ENCODE results near the gene CSTB.
"Not testable (repeated sequence)": the region's sequence is repeated elsewhere in the genome, so short reads cannot be mapped to it uniquely, and the experiment has no call there.

CSTB gene, protein sequence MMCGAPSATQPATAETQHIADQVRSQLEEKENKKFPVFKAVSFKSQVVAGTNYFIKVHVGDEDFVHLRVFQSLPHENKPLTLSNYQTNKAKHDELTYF

DNA sequence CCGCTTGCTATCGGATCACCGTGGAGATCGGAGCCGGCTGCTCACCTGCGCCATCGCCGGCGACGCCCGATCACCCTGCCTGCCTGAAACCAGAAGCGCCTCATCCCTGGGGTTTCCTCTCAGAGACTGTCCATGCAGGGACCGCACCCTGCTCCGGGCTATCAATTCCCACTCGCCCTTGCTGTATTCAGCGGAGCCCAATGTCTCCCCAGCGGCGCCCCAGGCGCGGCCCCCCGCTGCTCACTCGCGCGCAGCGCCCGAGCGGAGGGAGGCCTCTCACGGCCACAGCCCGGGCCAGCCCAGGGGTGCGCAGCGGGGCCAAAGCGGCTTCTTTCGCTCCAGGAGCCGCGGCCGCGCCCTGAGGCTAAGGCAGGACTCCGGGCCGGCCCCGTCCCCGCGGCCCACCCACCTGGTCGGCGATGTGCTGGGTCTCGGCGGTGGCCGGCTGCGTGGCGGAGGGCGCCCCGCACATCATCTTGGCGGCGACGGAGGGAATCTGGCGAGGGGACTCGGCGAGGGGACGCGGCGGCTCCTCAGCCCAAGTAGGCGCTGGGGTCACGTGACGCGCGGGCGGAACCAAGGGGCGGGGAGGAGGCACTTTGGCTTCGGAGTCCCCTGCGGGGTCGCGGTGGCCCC lies at the start of gene CSTB:
Gene CSTB (minus strand): TSS at position 514 of the 636 bp plus-strand sequence. CDS start 39 bp downstream, at position 475.
- H3K4me3 ChIP-seq (replicated peaks in 1 of 2; ENCODE audit: low read depth in 2 of 2, low read length in 2 of 2) = peak within 1 kb of the TSS; percentile 84 to 86
- TF ChIP-seq, protein P1, sequence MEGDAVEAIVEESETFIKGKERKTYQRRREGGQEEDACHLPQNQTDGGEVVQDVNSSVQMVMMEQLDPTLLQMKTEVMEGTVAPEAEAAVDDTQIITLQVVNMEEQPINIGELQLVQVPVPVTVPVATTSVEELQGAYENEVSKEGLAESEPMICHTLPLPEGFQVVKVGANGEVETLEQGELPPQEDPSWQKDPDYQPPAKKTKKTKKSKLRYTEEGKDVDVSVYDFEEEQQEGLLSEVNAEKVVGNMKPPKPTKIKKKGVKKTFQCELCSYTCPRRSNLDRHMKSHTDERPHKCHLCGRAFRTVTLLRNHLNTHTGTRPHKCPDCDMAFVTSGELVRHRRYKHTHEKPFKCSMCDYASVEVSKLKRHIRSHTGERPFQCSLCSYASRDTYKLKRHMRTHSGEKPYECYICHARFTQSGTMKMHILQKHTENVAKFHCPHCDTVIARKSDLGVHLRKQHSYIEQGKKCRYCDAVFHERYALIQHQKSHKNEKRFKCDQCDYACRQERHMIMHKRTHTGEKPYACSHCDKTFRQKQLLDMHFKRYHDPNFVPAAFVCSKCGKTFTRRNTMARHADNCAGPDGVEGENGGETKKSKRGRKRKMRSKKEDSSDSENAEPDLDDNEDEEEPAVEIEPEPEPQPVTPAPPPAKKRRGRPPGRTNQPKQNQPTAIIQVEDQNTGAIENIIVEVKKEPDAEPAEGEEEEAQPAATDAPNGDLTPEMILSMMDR (IDR thresholded peaks at IDR 0.05; ENCODE audit: low read depth, low read length) = no peak
- peak; percentile 62 to 71 for DNase-seq (ENCODE audit: low read depth in 2 of 2)

DNA sequence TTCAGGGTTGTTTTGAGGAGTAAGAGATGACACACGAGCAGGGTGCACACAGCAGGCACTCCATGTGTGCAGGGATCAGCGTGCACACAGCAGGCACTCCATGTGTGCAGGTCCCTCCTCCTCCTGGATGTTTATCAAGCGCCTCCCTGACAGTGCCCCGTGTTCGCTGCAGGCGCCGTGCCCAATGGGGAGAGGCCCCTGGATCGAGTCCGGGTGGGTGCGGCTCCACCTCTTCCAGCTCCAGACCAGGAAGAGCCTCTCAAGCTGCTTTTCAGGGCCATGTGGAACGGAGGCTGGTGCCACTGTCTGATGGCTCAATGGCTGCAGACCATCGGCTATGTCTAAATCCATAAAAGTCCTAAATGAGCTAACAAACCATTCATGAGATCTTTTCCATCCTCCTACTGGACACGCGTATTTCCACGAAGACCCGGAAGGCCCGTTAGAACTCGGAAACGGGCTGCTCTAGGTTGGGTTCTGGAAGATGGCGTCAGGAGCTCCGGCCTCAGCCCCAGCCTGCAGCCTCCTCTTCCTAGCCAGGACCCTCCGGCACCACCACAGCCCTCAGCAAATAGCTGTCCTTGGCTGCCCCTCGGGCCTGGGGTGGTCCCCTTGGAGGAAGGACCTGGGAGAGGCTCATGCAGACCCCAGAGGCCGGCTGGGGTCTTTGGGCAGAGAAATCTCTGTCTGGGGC lies 49.3 kb upstream of the CSTB start:
- H3K4me3 ChIP-seq (replicated peaks in 1 of 2; ENCODE audit: low read depth in 2 of 2, low read length in 2 of 2) = no peak overlapping the region
- TF ChIP-seq, protein P1 (IDR thresholded peaks at IDR 0.05; ENCODE audit: low read depth, low read length) = no peak
- no peak for DNase-seq (ENCODE audit: low read depth in 2 of 2)

DNA sequence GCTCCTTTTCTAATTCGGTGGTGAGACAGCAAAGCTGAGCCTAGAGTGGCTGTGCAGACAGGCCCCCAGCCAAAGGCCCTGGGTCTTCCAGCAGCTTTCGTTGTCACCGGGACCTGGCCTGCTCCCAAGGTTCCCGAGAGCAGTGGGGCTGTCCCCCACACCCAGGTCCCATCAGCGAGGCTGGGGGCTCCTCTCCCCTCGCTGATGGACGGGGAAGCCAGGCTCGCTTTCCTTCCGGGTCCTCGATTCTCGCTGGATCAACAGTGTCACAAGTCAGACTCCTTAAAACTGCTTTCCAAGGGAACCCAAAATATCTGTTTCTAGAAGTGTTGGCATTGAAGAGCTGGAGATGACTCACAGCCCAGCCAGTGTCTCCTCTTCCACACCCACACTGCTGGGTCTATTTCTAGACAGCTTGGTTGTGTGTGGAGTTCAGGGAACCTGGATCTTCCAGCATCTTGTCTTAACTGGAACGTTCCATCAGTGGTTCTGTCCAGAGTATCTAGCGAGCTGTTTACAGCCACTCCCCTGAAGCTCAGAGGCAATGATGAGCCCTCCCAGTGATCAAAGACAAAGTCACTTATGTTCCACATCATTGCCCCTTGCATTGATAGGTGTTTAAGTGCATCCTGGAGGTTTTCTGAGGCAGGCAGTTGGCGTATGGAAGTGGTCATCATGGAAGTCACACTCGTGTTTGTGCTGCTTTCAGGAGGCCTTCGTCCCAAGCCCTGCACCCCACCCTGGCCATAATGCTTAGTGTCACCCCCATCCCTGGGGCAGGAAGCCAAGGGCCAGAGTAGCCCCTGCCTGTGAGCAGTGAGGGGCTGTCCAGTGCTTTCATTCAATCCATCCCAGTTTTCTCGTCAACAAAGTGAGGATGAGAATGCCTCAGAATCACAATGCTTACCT lies 48.5 kb upstream of the CSTB start:
- TF ChIP-seq, protein P1 (IDR thresholded peaks at IDR 0.05; ENCODE audit: low read depth, low read length) = no peak
- no peak overlapping the region for H3K4me3 ChIP-seq (replicated peaks in 1 of 2; ENCODE audit: low read depth in 2 of 2, low read length in 2 of 2)
- DNase-seq (ENCODE audit: low read depth in 2 of 2) = peak; percentile 45 to 58

- not testable (repeated sequence) for DNase-seq (ENCODE audit: low read depth in 2 of 2); H3K4me3 ChIP-seq (replicated peaks in 1 of 2; ENCODE audit: low read depth in 2 of 2, low read length in 2 of 2)
These were observed 46.6 kb upstream of the CSTB start for GRCh38 chr21:43822741-43823140.

DNA sequence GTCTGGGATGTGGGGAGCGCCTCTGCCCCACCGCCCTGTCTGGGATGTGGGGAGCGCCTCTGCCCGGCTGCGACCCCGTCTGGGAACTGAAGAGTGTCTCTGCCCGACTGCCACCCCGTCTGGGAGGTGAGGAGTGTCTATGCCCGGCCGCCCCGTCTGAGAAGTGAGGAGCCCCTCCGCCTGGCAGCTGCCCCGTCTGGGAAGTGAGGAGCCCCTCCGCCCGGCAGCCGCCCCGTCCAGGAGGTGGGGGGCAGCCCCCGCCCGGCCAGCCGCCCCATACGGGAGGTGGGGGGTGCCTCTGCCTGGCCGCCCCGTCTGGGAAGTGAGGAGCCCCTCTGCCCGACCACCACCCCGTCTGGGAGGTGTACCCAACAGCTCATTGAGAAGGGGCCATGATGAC lies 46.1 kb upstream of the CSTB start:
- not testable (repeated sequence) for H3K4me3 ChIP-seq (replicated peaks in 1 of 2; ENCODE audit: low read depth in 2 of 2, low read length in 2 of 2); DNase-seq (ENCODE audit: low read depth in 2 of 2)

GRCh38 chr21:43820466-43820865 lies 44.4 kb upstream of the CSTB start:
- no peak for DNase-seq (ENCODE audit: low read depth in 2 of 2)
- TF ChIP-seq, protein P1 (IDR thresholded peaks at IDR 0.05; ENCODE audit: low read depth, low read length) = no peak
- no peak overlapping the region for H3K4me3 ChIP-seq (replicated peaks in 1 of 2; ENCODE audit: low read depth in 2 of 2, low read length in 2 of 2)

DNA sequence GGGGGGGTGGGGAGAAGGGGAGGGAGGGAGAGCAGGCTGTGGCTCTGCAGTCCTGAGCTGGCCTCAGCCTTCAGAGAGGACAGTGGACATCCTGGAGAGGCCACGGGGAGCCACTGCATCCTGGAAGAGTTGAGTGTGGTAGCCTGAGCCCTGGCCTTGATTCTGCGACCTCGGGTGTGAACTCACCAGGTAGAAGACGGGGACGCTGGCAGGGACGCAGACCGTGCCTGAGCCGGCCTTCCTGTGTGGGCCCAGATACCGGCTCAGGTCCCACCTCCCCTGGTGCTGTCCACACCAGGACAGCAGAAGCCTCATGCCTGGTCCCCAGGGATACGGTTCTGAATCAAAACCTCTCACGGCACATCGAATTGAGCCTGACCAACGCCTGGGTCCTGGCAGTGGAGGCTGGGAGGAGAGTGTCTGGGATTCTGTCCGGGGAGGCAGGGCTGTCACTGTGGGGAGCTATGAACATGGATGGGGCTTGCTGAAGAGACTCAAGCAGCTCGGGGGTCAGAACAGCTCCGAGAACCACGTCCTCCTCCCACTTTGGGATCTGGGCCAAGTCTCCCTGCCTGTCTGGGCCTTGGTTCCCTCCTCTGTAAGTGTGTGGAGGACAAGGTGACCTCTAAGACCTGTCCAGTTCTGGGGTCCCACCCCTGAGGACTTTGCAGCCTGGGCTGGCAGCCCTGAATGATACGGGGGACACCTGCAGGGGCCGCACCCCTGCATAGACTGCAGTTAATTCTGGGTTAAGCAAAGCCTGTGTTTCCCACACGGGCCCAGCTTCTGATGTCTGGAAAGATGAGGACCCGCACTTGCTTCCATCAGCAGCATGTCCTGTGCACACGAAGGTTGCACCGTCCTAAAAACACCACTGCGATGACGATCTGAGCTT lies 43.6 kb upstream of the CSTB start:
- TF ChIP-seq, protein P1 (IDR thresholded peaks at IDR 0.05; ENCODE audit: low read depth, low read length) = no peak
- DNase-seq (ENCODE audit: low read depth in 2 of 2) = no peak
- no peak overlapping the region for H3K4me3 ChIP-seq (replicated peaks in 1 of 2; ENCODE audit: low read depth in 2 of 2, low read length in 2 of 2)

All from cardiac fibroblast (primary cell).